Duodenal mucosa (tissue), 2 donors: ENCODE measurements around the gene STRIP2.

Experiments
- H3K27ac ChIP-seq: one replicate; pipeline ENCODE4 v1.7.0; 2013; ENCODE audit warnings: low read depth, low read length
- H3K27me3 ChIP-seq, 2 donors: one replicate each; pipeline ENCODE4 v1.7.0; 2013; ENCODE audit warnings: low read length in 2 of 2, control low read depth in 1 of 2; ENCODE audit not compliant: insufficient read depth in 2 of 2, control insufficient read depth in 1 of 2
- H3K36me3 ChIP-seq, 2 donors: one replicate each; pipeline ENCODE4 v1.7.0; 2013; ENCODE audit warnings: low read length in 2 of 2, control low read depth in 1 of 2; ENCODE audit not compliant: insufficient read depth in 2 of 2, control insufficient read depth in 1 of 2
- H3K4me1 ChIP-seq, 2 donors: one replicate each; pipeline ENCODE4 v1.7.0; 2013; ENCODE audit warnings: low read length in 2 of 2, control low read depth in 1 of 2; ENCODE audit not compliant: insufficient read depth in 2 of 2, control insufficient read depth in 1 of 2
- H3K4me3 ChIP-seq, 2 donors: one replicate each; pipeline ENCODE4 v1.7.0; 2013; ENCODE audit warnings: low read length in 2 of 2, low read depth in 1 of 2
- H3K9ac ChIP-seq, 2 donors: one replicate each; pipeline ENCODE4 v1.7.0; 2013; ENCODE audit warnings: low read length in 2 of 2, low read depth in 1 of 2
- H3K9me3 ChIP-seq, 2 donors: one replicate each; pipeline ENCODE4 v1.7.0; 2013; ENCODE audit warnings: low read length in 2 of 2, control low read depth in 1 of 2; ENCODE audit not compliant: control insufficient read depth in 1 of 2

Gene STRIP2

DNA sequence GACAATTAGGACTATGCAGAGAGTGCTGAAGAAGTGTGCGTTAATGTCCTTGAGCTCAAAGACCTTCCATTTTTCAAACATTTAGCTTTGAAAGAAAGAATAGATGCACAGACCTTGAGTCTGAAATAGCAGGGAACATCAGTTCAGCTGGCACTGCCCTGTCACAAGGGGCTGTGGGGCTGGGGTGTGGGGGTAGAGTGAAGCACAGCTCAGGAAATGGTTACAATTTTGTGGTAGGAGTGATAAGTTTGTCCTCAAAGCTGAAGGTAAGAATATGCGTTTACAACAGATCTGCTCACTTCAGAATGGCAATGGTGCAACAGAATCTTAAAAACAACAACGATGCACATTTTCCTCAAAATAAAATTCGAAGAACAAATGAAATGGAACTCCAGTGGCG, 101.7 kb downstream of the STRIP2 start:
- no peaks in the 10 kb centered on the region for H3K36me3 ChIP-seq
- no peak overlapping the region for H3K27ac ChIP-seq
- H3K4me3 ChIP-seq = no peak overlapping the region
- no peaks in the 10 kb centered on the region for H3K4me1 ChIP-seq
- H3K9me3 ChIP-seq = no peaks in the 10 kb centered on the region
- no peaks in the 10 kb centered on the region for H3K27me3 ChIP-seq
- no peak overlapping the region for H3K9ac ChIP-seq

DNA sequence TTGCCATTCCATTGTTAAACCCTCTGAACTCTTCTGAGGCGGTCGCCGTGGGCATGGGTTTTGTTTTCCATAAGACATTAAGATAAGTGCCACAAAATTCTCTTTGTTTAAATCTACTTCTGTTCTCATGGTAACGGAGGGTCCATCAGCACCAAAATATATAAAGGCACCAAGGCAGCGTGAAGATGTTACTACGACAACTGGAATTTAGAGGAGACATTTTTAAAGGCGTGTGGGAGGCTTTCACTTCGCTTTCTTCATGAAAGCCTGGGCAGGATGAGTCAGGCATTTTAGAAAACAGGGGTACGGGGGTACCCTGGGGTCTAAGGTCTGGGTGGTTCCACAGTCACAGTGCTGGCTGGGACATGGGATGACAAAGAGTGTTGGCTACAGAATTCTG, 102.1 kb downstream of the STRIP2 start:
- Histone ChIP-seq H3K36me3 (no peaks in the 10 kb centered on the region), H3K27me3 (no peaks in the 10 kb centered on the region), H3K4me3 (no peak overlapping the region), H3K27ac (no peak overlapping the region), H3K4me1 (no peaks in the 10 kb centered on the region), H3K9ac (no peak overlapping the region), H3K9me3 (no peaks in the 10 kb centered on the region)
